ENCODE measurements around the gene TRUB1. TPM values are rescaled to one million over a fixed set of nuclear protein-coding genes. Genes with fewer than 3 reads are reported as not detected.

The TRUB1 gene
- polyA plus RNA-seq, 1 of the 3 experiments (the other 2 are of a cell fraction) = 9.9 TPM

DNA sequence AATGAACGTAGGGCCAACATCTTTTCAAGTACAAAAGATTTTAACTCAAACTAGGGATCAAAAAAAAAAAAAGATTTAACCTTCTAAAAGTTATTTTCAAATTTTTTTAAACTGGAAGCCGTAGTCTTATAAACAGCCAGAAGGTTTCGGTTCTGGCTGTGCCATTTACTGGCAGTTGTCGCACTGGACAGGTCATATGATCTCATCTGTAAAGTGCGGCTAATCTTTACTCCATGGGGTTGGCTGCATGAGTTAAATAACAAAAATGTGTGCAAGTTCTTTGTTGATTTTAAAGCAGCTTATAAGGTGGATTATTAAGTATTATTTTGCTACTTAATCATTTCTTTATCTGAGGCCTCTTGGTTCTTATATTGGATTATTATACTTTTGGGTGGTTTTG lies 36.6 kb downstream of the TRUB1 start:
- DNase-seq = no peak
- H3K4me3 ChIP-seq (ENCODE audit: low read depth in 2 of 2, low read length in 1 of 2) = no peak overlapping the region
- no peak overlapping the region for H3K4me2 ChIP-seq
- H4K20me1 ChIP-seq (ENCODE audit: insufficient read depth) = no peaks in the 10 kb centered on the region
- 94% methylated on average over 5 of the region's 5 CpGs for WGBS (ENCODE audit: low lambda C conversion rate)
- 0 out of 2 replicates have a peak, but pooled peaks cover 8% of the 10 kb centered on the region for H3K79me2 ChIP-seq (ENCODE audit: insufficient read depth)
- H3F3A ChIP-seq (replicated peaks; ENCODE audit: insufficient read depth) = peaks cover 3% of the 10 kb centered on the region
- H3K36me3 ChIP-seq (replicated peaks in 1 of 2; ENCODE audit: control insufficient read depth in 1 of 2, insufficient read depth in 2 of 2, low read length in 1 of 2) = peaks cover 42 to 45% of the 10 kb centered on the region in 2 experiments
- no peak overlapping the region for H2AFZ ChIP-seq (ENCODE audit: low read depth)
- ChIA-PET CTCF (interaction anchor here (0.8 kb wide), 1 partner anchor 10 kb away, joined by 4 read pairs; no protein-coding TSS in a partner anchor), POLR2A (no interaction called here)
- no peaks in the 10 kb centered on the region for H3K9me3 ChIP-seq
- H3K9ac ChIP-seq = no peak overlapping the region
- no peaks in the 10 kb centered on the region for H3K9me2 ChIP-seq
- H3K4me1 ChIP-seq (ENCODE audit: control insufficient read depth in 1 of 2, insufficient read depth in 2 of 2, low read depth in 1 of 2, low read length in 1 of 2) = peaks cover 0 to 3% of the 10 kb centered on the region in 2 experiments; a peak in 2 of 4 replicates
- TF ChIP-seq RCOR1 (IDR thresholded peaks at IDR 0.05; ENCODE audit: low read length) = no peak
- TF ChIP-seq EZH2phosphoT487 (IDR thresholded peaks at IDR 0.05; ENCODE audit: borderline replicate concordance, low read depth) = no peak
- TF ChIP-seq GABPA (IDR thresholded peaks at IDR 0.05; ENCODE audit: low read depth) = no peak
- no peak for TF ChIP-seq TEAD4 (IDR thresholded peaks at IDR 0.05; ENCODE audit: borderline replicate concordance, insufficient read depth)
- no peak for TF ChIP-seq SMC3 (IDR thresholded peaks at IDR 0.05; ENCODE audit: low read depth, low read length)
- TF ChIP-seq, protein P1, sequence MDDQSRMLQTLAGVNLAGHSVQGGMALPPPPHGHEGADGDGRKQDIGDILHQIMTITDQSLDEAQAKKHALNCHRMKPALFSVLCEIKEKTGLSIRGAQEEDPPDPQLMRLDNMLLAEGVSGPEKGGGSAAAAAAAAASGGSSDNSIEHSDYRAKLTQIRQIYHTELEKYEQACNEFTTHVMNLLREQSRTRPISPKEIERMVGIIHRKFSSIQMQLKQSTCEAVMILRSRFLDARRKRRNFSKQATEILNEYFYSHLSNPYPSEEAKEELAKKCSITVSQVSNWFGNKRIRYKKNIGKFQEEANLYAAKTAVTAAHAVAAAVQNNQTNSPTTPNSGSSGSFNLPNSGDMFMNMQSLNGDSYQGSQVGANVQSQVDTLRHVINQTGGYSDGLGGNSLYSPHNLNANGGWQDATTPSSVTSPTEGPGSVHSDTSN (IDR thresholded peaks at IDR 0.05) = no peak
- no peak for TF ChIP-seq SIN3A (IDR thresholded peaks at IDR 0.05; ENCODE audit: borderline replicate concordance, low read depth, low read length)
- TF ChIP-seq EP300 (IDR thresholded peaks at IDR 0.05; ENCODE audit: borderline replicate concordance in 1 of 2, low read depth in 1 of 2, low read length in 1 of 2) = no peak
- no peak for TF ChIP-seq FOSL2 (IDR thresholded peaks at IDR 0.05; ENCODE audit: borderline replicate concordance, low read depth)
- no peak for TF ChIP-seq RXRA (IDR thresholded peaks at IDR 0.05; ENCODE audit: borderline replicate concordance, low read depth)
- no peak for TF ChIP-seq RFX5 (IDR thresholded peaks at IDR 0.05; ENCODE audit: low read length)
- no peak for TF ChIP-seq MEF2A (IDR thresholded peaks at IDR 0.05; ENCODE audit: borderline replicate concordance, low read depth)
- no peak for TF ChIP-seq TCF12 (IDR thresholded peaks at IDR 0.05)
- no peak overlapping the region for H3K27ac ChIP-seq (ENCODE audit: low read depth in 2 of 2, low read length in 1 of 2)
- H3K27me3 ChIP-seq (ENCODE audit: insufficient read depth) = no peaks in the 10 kb centered on the region

DNA sequence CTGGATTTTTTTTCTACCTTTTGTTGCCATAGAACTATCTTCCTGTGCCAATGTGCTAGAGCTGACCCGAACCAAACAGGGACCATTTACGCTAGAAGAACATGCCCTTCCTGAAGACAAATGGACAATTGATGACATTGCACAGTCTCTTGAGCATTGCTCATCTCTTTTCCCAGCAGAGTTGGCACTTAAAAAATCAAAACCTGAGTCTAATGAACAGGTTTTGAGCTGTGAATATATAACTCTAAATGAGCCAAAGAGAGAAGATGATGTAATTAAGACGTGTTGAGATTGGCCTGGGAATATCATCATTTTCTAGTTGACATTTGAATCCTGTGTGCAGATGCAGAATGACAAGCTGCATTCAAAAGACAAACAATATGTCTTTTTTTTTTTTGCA lies 37.1 kb downstream of the TRUB1 start:
- Histone ChIP-seq H3K36me3 (replicated peaks in 1 of 2; ENCODE audit: control insufficient read depth in 1 of 2, insufficient read depth in 2 of 2, low read length in 1 of 2) (peaks cover 42 to 49% of the 10 kb centered on the region in 2 experiments), H3K4me1 (ENCODE audit: control insufficient read depth in 1 of 2, insufficient read depth in 2 of 2, low read depth in 1 of 2, low read length in 1 of 2) (peaks cover 0 to 3% of the 10 kb centered on the region in 2 experiments; a peak in 2 of 4 replicates), H3K9ac (no peak overlapping the region), H3K27me3 (ENCODE audit: insufficient read depth) (no peaks in the 10 kb centered on the region), H3K79me2 (ENCODE audit: insufficient read depth) (peaks cover 7% of the 10 kb centered on the region; the same call in 1 of the 2 replicates), H3K27ac (ENCODE audit: low read depth in 2 of 2, low read length in 1 of 2) (no peak overlapping the region), H3K9me3 (no peaks in the 10 kb centered on the region), H3F3A (replicated peaks; ENCODE audit: insufficient read depth) (peaks cover 3% of the 10 kb centered on the region), H2AFZ (ENCODE audit: low read depth) (no peak overlapping the region), H3K4me2 (no peak overlapping the region), H3K4me3 (ENCODE audit: low read depth in 2 of 2, low read length in 1 of 2) (no peak overlapping the region), H3K9me2 (no peaks in the 10 kb centered on the region), H4K20me1 (ENCODE audit: insufficient read depth) (no peaks in the 10 kb centered on the region)
- CTCF ChIA-PET = interaction anchor here (0.8 to 1.6 kb wide), 2 partner anchors 10 to 98 kb away, joined by 4 to 6 read pairs; no protein-coding TSS in a partner anchor
- POLR2A ChIA-PET = no interaction called here
- no peak for DNase-seq
- WGBS (ENCODE audit: low lambda C conversion rate) = 95% methylated on average over 3 of the region's 3 CpGs
- TF ChIP-seq YY1 (IDR thresholded peaks at IDR 0.05; ENCODE audit: low read depth) = no peak
- TF ChIP-seq, protein P2, sequence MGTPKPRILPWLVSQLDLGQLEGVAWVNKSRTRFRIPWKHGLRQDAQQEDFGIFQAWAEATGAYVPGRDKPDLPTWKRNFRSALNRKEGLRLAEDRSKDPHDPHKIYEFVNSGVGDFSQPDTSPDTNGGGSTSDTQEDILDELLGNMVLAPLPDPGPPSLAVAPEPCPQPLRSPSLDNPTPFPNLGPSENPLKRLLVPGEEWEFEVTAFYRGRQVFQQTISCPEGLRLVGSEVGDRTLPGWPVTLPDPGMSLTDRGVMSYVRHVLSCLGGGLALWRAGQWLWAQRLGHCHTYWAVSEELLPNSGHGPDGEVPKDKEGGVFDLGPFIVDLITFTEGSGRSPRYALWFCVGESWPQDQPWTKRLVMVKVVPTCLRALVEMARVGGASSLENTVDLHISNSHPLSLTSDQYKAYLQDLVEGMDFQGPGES (IDR thresholded peaks at IDR 0.05; ENCODE audit: low read depth, low read length) = no peak
- TF ChIP-seq CHD2 (IDR thresholded peaks at IDR 0.05; ENCODE audit: low read length, partially characterized antibody) = no peak
- TF ChIP-seq GATA2 (CRISPR knock-in tag; IDR thresholded peaks at IDR 0.05) = no peak
- TF ChIP-seq, protein P3, sequence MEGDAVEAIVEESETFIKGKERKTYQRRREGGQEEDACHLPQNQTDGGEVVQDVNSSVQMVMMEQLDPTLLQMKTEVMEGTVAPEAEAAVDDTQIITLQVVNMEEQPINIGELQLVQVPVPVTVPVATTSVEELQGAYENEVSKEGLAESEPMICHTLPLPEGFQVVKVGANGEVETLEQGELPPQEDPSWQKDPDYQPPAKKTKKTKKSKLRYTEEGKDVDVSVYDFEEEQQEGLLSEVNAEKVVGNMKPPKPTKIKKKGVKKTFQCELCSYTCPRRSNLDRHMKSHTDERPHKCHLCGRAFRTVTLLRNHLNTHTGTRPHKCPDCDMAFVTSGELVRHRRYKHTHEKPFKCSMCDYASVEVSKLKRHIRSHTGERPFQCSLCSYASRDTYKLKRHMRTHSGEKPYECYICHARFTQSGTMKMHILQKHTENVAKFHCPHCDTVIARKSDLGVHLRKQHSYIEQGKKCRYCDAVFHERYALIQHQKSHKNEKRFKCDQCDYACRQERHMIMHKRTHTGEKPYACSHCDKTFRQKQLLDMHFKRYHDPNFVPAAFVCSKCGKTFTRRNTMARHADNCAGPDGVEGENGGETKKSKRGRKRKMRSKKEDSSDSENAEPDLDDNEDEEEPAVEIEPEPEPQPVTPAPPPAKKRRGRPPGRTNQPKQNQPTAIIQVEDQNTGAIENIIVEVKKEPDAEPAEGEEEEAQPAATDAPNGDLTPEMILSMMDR (IDR thresholded peaks at IDR 0.05) = no peak
- no peak for TF ChIP-seq RCOR1 (IDR thresholded peaks at IDR 0.05; ENCODE audit: low read length)
- TF ChIP-seq FOSL2 (IDR thresholded peaks at IDR 0.05; ENCODE audit: borderline replicate concordance, low read depth) = no peak
- no peak for TF ChIP-seq JUND (IDR thresholded peaks at IDR 0.05)
- TF ChIP-seq TAF1 (IDR thresholded peaks at IDR 0.05; ENCODE audit: borderline replicate concordance, low read depth, low read length) = no peak
- TF ChIP-seq FOXJ3 (CRISPR knock-in tag; IDR thresholded peaks at IDR 0.05) = no peak
- TF ChIP-seq, protein P4, sequence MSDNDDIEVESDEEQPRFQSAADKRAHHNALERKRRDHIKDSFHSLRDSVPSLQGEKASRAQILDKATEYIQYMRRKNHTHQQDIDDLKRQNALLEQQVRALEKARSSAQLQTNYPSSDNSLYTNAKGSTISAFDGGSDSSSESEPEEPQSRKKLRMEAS (IDR thresholded peaks at IDR 0.05; ENCODE audit: low read depth) = no peak
- TF ChIP-seq, protein P5, sequence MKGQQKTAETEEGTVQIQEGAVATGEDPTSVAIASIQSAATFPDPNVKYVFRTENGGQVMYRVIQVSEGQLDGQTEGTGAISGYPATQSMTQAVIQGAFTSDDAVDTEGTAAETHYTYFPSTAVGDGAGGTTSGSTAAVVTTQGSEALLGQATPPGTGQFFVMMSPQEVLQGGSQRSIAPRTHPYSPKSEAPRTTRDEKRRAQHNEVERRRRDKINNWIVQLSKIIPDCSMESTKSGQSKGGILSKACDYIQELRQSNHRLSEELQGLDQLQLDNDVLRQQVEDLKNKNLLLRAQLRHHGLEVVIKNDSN (IDR thresholded peaks at IDR 0.05; ENCODE audit: borderline replicate concordance, low read depth) = no peak

Measured in SK-N-SH (cell line).